Brain microvascular endothelial cell (primary cell): ENCODE data around the gene VSIG1.

Experiments
- DNase-seq: peaks from one replicate; pipeline ENCODE4 v3.0.0-alpha.2; 2020
- H3K27ac ChIP-seq: fragments of 250-450 bp; sonication (Bioruptor Pico); 2 replicates; pipeline ENCODE4 v1.5.1; 2020; ENCODE audit warnings: mild to moderate bottlenecking, moderate library complexity
- H3K27me3 ChIP-seq: fragments of 250-450 bp; sonication (Bioruptor Pico); replicated peaks from 2 replicates; pipeline ENCODE4 v1.5.1; 2020; ENCODE audit warnings: mild to moderate bottlenecking
- H3K36me3 ChIP-seq: fragments of 250-450 bp; sonication (Bioruptor Pico); replicated peaks from 2 replicates; pipeline ENCODE4 v1.5.1; 2020; ENCODE audit warnings: mild to moderate bottlenecking
- H3K4me3 ChIP-seq: 2 replicates; pipeline ENCODE4 v1.5.1; 2011; ENCODE audit warnings: low read depth, mild to moderate bottlenecking, control low read depth, low read length, moderate library complexity
- in situ Hi-C: cut with HindIII; loops from 2 replicates; pipeline ENCODE4 v1.10.0; 2017; ENCODE audit warnings: low sequenced_read_pairs, low pct_ligation_motif_present
- TF ChIP-seq, protein P1 (sequence below): IDR thresholded peaks from 2 replicates; pipeline ENCODE4 v1.5.1; 2011; ENCODE audit warnings: low read depth, mild to moderate bottlenecking, moderate library complexity, low read length, control low read depth, inconsistent platforms; ENCODE audit errors: missing control alignments

VSIG1 gene

GRCh38 chrX:108126661-108127060 lies 81.8 kb downstream of the VSIG1 start:
- in situ Hi-C loops = no loop called here
- Histone ChIP-seq H3K4me3 (no peak overlapping the region), H3K27me3 (no peaks in the 10 kb centered on the region), H3K27ac (no peak overlapping the region), H3K36me3 (no peaks in the 10 kb centered on the region)
- no peak for DNase-seq
- TF ChIP-seq, protein P1, sequence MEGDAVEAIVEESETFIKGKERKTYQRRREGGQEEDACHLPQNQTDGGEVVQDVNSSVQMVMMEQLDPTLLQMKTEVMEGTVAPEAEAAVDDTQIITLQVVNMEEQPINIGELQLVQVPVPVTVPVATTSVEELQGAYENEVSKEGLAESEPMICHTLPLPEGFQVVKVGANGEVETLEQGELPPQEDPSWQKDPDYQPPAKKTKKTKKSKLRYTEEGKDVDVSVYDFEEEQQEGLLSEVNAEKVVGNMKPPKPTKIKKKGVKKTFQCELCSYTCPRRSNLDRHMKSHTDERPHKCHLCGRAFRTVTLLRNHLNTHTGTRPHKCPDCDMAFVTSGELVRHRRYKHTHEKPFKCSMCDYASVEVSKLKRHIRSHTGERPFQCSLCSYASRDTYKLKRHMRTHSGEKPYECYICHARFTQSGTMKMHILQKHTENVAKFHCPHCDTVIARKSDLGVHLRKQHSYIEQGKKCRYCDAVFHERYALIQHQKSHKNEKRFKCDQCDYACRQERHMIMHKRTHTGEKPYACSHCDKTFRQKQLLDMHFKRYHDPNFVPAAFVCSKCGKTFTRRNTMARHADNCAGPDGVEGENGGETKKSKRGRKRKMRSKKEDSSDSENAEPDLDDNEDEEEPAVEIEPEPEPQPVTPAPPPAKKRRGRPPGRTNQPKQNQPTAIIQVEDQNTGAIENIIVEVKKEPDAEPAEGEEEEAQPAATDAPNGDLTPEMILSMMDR = no peak

DNA sequence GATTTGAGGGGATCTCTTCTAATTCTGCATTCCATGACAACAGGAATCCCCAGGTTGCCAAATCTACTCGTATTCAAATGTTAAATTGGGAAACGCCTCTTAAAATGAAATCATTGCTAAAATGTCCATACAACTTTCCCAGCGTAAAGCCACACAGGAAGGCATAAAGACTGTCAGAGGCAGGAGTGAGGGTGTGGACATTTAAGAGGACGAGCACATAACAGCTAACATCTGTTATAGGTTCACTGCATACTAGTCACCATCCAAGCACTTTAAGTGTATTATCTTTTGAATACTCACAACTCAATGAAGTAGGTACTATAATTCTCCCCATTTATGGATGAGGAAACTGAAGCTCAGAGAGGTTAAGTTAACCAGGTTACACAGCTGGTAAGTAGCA lies 82.3 kb downstream of the VSIG1 start:
- TF ChIP-seq, protein P1 = no peak
- no peak overlapping the region for H3K4me3 ChIP-seq
- DNase-seq = no peak

More for the DNA sequence above, 82.3 kb downstream of the VSIG1 start:
- Histone ChIP-seq H3K36me3 (no peaks in the 10 kb centered on the region), H3K27me3 (no peaks in the 10 kb centered on the region), H3K27ac (no peak overlapping the region)
- in situ Hi-C loops = no loop called here
